ENCODE measurements around the gene WDPCP. TPM values are rescaled to one million over a fixed set of nuclear protein-coding genes. Genes with fewer than 3 reads are reported as not detected.
"Not testable (repeated sequence)": the region's sequence is repeated elsewhere in the genome, so short reads cannot be mapped to it uniquely, and the experiment has no call there.

Gene WDPCP
- total RNA-seq, 2 experiments from 2014 or later: 6.3 to 7.7 TPM

DNA sequence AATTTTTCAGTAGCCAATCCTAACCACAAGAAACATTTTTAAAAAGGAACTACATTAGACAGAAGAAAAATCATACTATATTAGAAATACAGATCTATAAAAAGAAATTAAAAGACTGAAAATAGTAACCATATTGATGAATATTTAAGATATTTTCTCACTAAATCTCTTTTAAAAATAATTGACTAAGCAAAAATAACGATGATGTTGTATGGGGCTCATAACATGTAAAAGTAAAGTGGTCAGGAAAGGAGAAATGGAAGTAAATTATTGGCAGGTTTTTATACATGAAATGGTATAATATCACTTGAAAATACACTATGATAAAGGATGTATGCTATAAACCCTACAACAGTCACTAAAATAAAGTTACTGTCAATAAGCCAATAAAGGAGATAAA, 5.4 kb downstream of the WDPCP start:
- Mint-ChIP-seq H3K36me3 (ENCODE audit: low read depth) (no peaks in the 10 kb centered on the region), H3K4me3 (no peak overlapping the region), H3K27me3 (no peaks in the 10 kb centered on the region), H3K9me3 (no peaks in the 10 kb centered on the region), H3K27ac (no peak overlapping the region), H3K4me1 (peaks cover 21% of the 10 kb centered on the region)
- DNase-seq: no peak
- ChIA-PET POLR2A (no interaction called here), CTCF (no interaction called here)

GRCh38 chr2:63581298-63581961, 6.8 kb downstream of the WDPCP start:
- Mint-ChIP-seq H3K4me3 (no peak overlapping the region), H3K36me3 (ENCODE audit: low read depth) (no peaks in the 10 kb centered on the region), H3K4me1 (peaks cover 9% of the 10 kb centered on the region), H3K9me3 (no peaks in the 10 kb centered on the region), H3K27ac (no peak overlapping the region), H3K27me3 (no peaks in the 10 kb centered on the region)
- POLR2A ChIA-PET: no interaction called here
- CTCF ChIA-PET: no interaction called here
- DNase-seq: no peak

DNA sequence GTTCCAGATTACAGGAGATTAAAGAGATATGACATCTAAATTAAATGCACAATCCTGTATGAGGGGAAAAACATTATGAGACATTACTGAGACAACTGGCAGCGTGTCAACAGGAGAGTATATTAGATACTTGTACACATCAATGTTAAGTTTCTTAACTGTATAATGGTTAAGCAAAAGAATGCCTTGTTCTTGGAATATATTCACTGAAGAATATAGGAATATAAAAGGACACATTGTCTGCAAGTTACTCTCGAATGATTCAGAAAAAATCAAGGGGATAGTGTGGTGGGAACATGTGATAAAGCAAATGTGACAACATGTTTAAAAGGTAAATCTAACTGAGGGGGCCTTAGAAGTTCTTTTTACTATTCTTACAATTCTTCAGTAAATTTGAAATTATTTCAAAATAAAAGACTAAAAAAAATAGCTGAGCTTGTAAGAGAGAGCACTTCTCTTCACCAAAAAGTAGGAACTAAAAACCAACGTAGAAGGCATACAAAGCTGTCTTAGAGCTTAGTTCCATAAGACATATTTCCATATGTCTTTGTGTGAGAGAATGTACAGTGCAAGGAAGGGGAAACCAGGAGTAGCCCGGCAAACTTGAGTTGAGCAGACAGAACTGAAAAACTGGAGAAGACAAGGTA, 7.5 kb downstream of the WDPCP start:
- no peak for DNase-seq
- H3K4me1 Mint-ChIP-seq: peaks cover 6% of the 10 kb centered on the region
- H3K4me3 Mint-ChIP-seq: no peak overlapping the region
- H3K9me3 Mint-ChIP-seq: no peaks in the 10 kb centered on the region
- H3K27ac Mint-ChIP-seq: no peak overlapping the region
- POLR2A ChIA-PET: no interaction called here
- no peaks in the 10 kb centered on the region for H3K27me3 Mint-ChIP-seq
- CTCF ChIA-PET: no interaction called here
- H3K36me3 Mint-ChIP-seq (ENCODE audit: low read depth): no peaks in the 10 kb centered on the region

DNA sequence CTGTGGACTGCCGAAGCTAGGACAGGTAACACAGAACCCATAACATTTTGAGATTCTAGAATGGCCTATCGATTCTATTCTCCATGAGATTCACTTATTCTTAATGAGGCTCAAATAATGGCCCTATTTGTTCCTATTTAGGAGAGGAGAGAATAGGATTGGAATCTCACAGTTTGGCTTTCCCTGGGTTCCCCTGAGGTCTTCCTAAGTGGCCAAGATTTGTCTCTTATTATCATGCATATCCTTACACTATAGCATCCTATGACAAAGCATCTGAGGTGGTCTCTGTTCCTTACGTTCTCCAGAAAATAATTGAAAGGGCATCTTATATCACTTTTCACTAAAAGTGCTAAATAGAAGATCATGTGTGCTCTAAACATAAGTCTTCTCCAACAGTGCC, 9.5 kb downstream of the WDPCP start:
- H3K9me3 Mint-ChIP-seq: peaks cover 3% of the 10 kb centered on the region
- H3K27me3 Mint-ChIP-seq: no peaks in the 10 kb centered on the region
- ChIA-PET POLR2A (no interaction called here), CTCF (no interaction called here)
- peaks cover 6% of the 10 kb centered on the region for H3K4me1 Mint-ChIP-seq
- no peak overlapping the region for H3K27ac Mint-ChIP-seq
- H3K36me3 Mint-ChIP-seq (ENCODE audit: low read depth): no peaks in the 10 kb centered on the region
- DNase-seq: no peak
- no peak overlapping the region for H3K4me3 Mint-ChIP-seq

- no peak overlapping the region for H3K27ac Mint-ChIP-seq
- no peaks in the 10 kb centered on the region for H3K4me1 Mint-ChIP-seq
- no peak overlapping the region for H3K4me3 Mint-ChIP-seq
- POLR2A ChIA-PET: no interaction called here
- CTCF ChIA-PET: no interaction called here
- H3K9me3 Mint-ChIP-seq: peaks cover 6% of the 10 kb centered on the region
- H3K27me3 Mint-ChIP-seq: no peaks in the 10 kb centered on the region
- H3K36me3 Mint-ChIP-seq (ENCODE audit: low read depth): peaks cover 2% of the 10 kb centered on the region
- DNase-seq: no peak
Measured at GRCh38 chr2:63576546-63576945, 11.7 kb downstream of the WDPCP start.

DNA sequence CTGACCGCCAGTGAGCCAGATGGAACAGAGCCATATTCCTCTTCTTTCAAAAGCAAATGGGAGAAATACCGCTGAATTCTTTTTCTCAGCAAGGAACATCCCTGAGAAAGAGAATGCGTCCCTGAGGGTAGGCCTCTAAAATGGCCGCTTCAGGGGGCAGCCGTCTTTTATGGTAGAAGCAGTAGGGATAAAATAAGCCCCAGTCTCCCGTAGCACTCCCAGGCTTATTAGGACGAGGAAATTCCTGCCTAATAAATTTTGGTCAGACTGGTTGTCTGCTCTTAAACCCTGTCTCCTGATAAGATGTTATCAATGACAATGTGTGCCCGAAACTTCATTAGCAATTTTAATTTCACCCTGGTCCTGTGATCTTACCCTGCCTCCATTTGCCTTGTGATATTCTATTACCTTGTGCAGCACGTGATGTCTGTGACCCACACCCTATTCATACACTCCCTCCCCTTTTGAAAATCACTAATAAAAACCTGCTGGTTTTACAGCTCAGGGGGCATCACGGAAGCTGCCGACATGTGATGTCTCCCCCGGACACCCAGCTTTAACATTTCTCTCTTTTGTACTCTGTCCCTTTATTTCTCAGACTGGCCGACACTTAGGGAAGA, 14.4 kb downstream of the WDPCP start:
- DNase-seq; H3K4me3 Mint-ChIP-seq; H3K36me3 Mint-ChIP-seq (ENCODE audit: low read depth); H3K27me3 Mint-ChIP-seq; H3K9me3 Mint-ChIP-seq; H3K27ac Mint-ChIP-seq; H3K4me1 Mint-ChIP-seq; POLR2A ChIA-PET: not testable (repeated sequence)
- CTCF ChIA-PET: interaction anchor here (1.4 kb wide), 1 partner anchor 14 kb away, joined by 3 read pairs; no protein-coding TSS in a partner anchor

- POLR2A ChIA-PET; H3K4me3 Mint-ChIP-seq; DNase-seq; CTCF ChIA-PET; H3K4me1 Mint-ChIP-seq; H3K27ac Mint-ChIP-seq; H3K27me3 Mint-ChIP-seq; H3K36me3 Mint-ChIP-seq (ENCODE audit: low read depth): not testable (repeated sequence)
- peaks cover 13% of the 10 kb centered on the region for H3K9me3 Mint-ChIP-seq
Measured at GRCh38 chr2:63573026-63573425, 15.3 kb downstream of the WDPCP start.

GRCh38 chr2:63572001-63572400, 16.3 kb downstream of the WDPCP start:
- Mint-ChIP-seq H3K27me3 (no peaks in the 10 kb centered on the region), H3K4me1 (no peaks in the 10 kb centered on the region), H3K9me3 (peaks cover 19% of the 10 kb centered on the region), H3K27ac (no peak overlapping the region), H3K4me3 (no peak overlapping the region), H3K36me3 (ENCODE audit: low read depth) (peaks cover 2% of the 10 kb centered on the region)
- no peak for DNase-seq
- CTCF ChIA-PET: no interaction called here
- POLR2A ChIA-PET: no interaction called here

GRCh38 chr2:63571291-63571690, 17.0 kb downstream of the WDPCP start:
- peaks cover 2% of the 10 kb centered on the region for H3K36me3 Mint-ChIP-seq (ENCODE audit: low read depth)
- no peak overlapping the region for H3K4me3 Mint-ChIP-seq
- H3K9me3 Mint-ChIP-seq: peaks cover 25% of the 10 kb centered on the region
- POLR2A ChIA-PET: no interaction called here
- no peak for DNase-seq
- H3K27ac Mint-ChIP-seq: no peak overlapping the region
- no peaks in the 10 kb centered on the region for H3K4me1 Mint-ChIP-seq
- CTCF ChIA-PET: no interaction called here
- no peaks in the 10 kb centered on the region for H3K27me3 Mint-ChIP-seq

GRCh38 chr2:63569740-63570139, 18.5 kb downstream of the WDPCP start:
- no peak for DNase-seq
- H3K27me3 Mint-ChIP-seq: no peaks in the 10 kb centered on the region
- H3K4me3 Mint-ChIP-seq: no peak overlapping the region
- peaks cover 2% of the 10 kb centered on the region for H3K36me3 Mint-ChIP-seq (ENCODE audit: low read depth)
- ChIA-PET POLR2A (no interaction called here), CTCF (no interaction called here)
- H3K4me1 Mint-ChIP-seq: no peaks in the 10 kb centered on the region
- peaks cover 31% of the 10 kb centered on the region for H3K9me3 Mint-ChIP-seq
- no peak overlapping the region for H3K27ac Mint-ChIP-seq

- no peaks in the 10 kb centered on the region for H3K27me3 Mint-ChIP-seq
- peaks cover 9% of the 10 kb centered on the region for H3K36me3 Mint-ChIP-seq (ENCODE audit: low read depth)
- no peak overlapping the region for H3K27ac Mint-ChIP-seq
- H3K4me1 Mint-ChIP-seq: peaks cover 2% of the 10 kb centered on the region
- POLR2A ChIA-PET: no interaction called here
- no peak overlapping the region for H3K4me3 Mint-ChIP-seq
- CTCF ChIA-PET: no interaction called here
- DNase-seq: no peak
- H3K9me3 Mint-ChIP-seq: peaks cover 38% of the 10 kb centered on the region
Measured at GRCh38 chr2:63562751-63563150, 25.5 kb downstream of the WDPCP start.

- POLR2A ChIA-PET: not testable (repeated sequence)
- CTCF ChIA-PET: interaction anchor here (1.1 kb wide), 1 partner anchor 8 kb away, joined by 3 read pairs; no protein-coding TSS in a partner anchor
Measured at GRCh38 chr2:63558922-63559321, 29.4 kb downstream of the WDPCP start.

GRCh38 chr2:63557819-63558218, 30.5 kb downstream of the WDPCP start:
- H3K27me3 Mint-ChIP-seq, DNase-seq, H3K4me1 Mint-ChIP-seq, H3K27ac Mint-ChIP-seq, H3K4me3 Mint-ChIP-seq, POLR2A ChIA-PET: not testable (repeated sequence)
- CTCF ChIA-PET: interaction anchor here (0.6 to 1.1 kb wide), 2 partner anchors 9 to 606 kb away, joined by 3 read pairs; no protein-coding TSS in a partner anchor
- Mint-ChIP-seq H3K36me3 (ENCODE audit: low read depth) (peaks cover 13% of the 10 kb centered on the region), H3K9me3 (peaks cover 25% of the 10 kb centered on the region)

More at GRCh38 chr2:63558922-63559321, 29.4 kb downstream of the WDPCP start:
- not testable (repeated sequence) for H3K4me3 Mint-ChIP-seq, H3K27me3 Mint-ChIP-seq, H3K27ac Mint-ChIP-seq, DNase-seq, H3K4me1 Mint-ChIP-seq
- Mint-ChIP-seq H3K36me3 (ENCODE audit: low read depth) (peaks cover 13% of the 10 kb centered on the region), H3K9me3 (peaks cover 25% of the 10 kb centered on the region)

Measured in activated CD4-positive, alpha-beta T cell treated with anti-CD3 and anti-CD28 coated beads, Interleukin-2, amount 10 ng/mL, durations not matched to agents 7 days and 5 days (primary cell).